ENCODE data around the gene ZNF587B. TPM values are rescaled to one million over a fixed set of nuclear protein-coding genes. Genes with fewer than 3 reads are reported as not detected.
"Not testable (repeated sequence)": the region's sequence is repeated elsewhere in the genome, so short reads cannot be mapped to it uniquely, and the experiment has no call there.

Gene ZNF587B
- total RNA-seq, 1 donor from 2014 or later = 17.9 TPM

- H3K27me3 Mint-ChIP-seq (ENCODE audit: low read depth, unreplicated experiment) = no peaks in the 10 kb centered on the region
- peaks cover 43% of the 10 kb centered on the region for H3K9me3 Mint-ChIP-seq (ENCODE audit: unreplicated experiment)
- Histone ChIP-seq H3K4me1 (ENCODE audit: insufficient read depth, low read length) (no peaks in the 10 kb centered on the region), H3K36me3 (ENCODE audit: insufficient read depth, low read length) (peaks cover 18% of the 10 kb centered on the region), H4K20me1 (ENCODE audit: insufficient read depth, low read length) (no peaks in the 10 kb centered on the region), H2AFZ (ENCODE audit: low read depth, low read length) (no peak overlapping the region), H3K4me2 (ENCODE audit: low read length) (no peak overlapping the region), H3K9ac (ENCODE audit: low read length) (no peak overlapping the region), H3K79me2 (ENCODE audit: insufficient read depth, low read length) (peaks cover 12% of the 10 kb centered on the region), H3K27ac (ENCODE audit: low read depth, low read length) (no peak overlapping the region), H3K9me3 (ENCODE audit: insufficient read depth, low read depth, low read length) (peaks cover 65% of the 10 kb centered on the region), H3K4me3 (ENCODE audit: insufficient read depth, low read depth, low read length) (no peak overlapping the region), H3K27me3 (ENCODE audit: insufficient read depth, low read length) (no peaks in the 10 kb centered on the region)
- TF ChIP-seq CTCF (IDR thresholded peaks at IDR 0.05; ENCODE audit: insufficient read depth, low read depth, low read length) (no peak), EZH2 (IDR thresholded peaks at IDR 0.05; ENCODE audit: insufficient read depth, low read length) (no peak)
- DNase-seq (ENCODE audit: low read depth) = no peak
- H3K4me1 Mint-ChIP-seq (ENCODE audit: low read depth, unreplicated experiment) = peaks cover 3% of the 10 kb centered on the region
- peaks cover 68% of the 10 kb centered on the region for H3K36me3 Mint-ChIP-seq (ENCODE audit: low read depth, unreplicated experiment)
- FAIRE-seq = no peak
- no peak overlapping the region for H3K4me3 Mint-ChIP-seq (ENCODE audit: unreplicated experiment)
- no peak overlapping the region for H3K27ac Mint-ChIP-seq (ENCODE audit: unreplicated experiment)
These were observed 42.4 kb downstream of the ZNF587B start for GRCh38 chr19:57872450-57872849.

GRCh38 chr19:57873883-57874799 is 44.0 kb downstream of the ZNF587B start:
- not testable (repeated sequence) for H3K27me3 Mint-ChIP-seq (ENCODE audit: low read depth, unreplicated experiment); DNase-seq (ENCODE audit: low read depth); H3K27me3 ChIP-seq (ENCODE audit: insufficient read depth, low read length); H3K4me3 Mint-ChIP-seq (ENCODE audit: unreplicated experiment); H2AFZ ChIP-seq (ENCODE audit: low read depth, low read length); H3K27ac ChIP-seq (ENCODE audit: low read depth, low read length); H3K4me2 ChIP-seq (ENCODE audit: low read length); H3K4me1 ChIP-seq (ENCODE audit: insufficient read depth, low read length); H3K4me3 ChIP-seq (ENCODE audit: insufficient read depth, low read depth, low read length); H4K20me1 ChIP-seq (ENCODE audit: insufficient read depth, low read length); H3K9ac ChIP-seq (ENCODE audit: low read length); H3K4me1 Mint-ChIP-seq (ENCODE audit: low read depth, unreplicated experiment)
- peak overlapping the region; percentile 19 for H3K27ac Mint-ChIP-seq (ENCODE audit: unreplicated experiment)
- peak; percentile 43 for FAIRE-seq
- peaks cover 12% of the 10 kb centered on the region for H3K36me3 ChIP-seq (ENCODE audit: insufficient read depth, low read length)
- H3K9me3 ChIP-seq (ENCODE audit: insufficient read depth, low read depth, low read length) = peaks cover 59% of the 10 kb centered on the region
- H3K79me2 ChIP-seq (ENCODE audit: insufficient read depth, low read length) = peaks cover 12% of the 10 kb centered on the region
- peaks cover 45% of the 10 kb centered on the region for H3K9me3 Mint-ChIP-seq (ENCODE audit: unreplicated experiment)
- H3K36me3 Mint-ChIP-seq (ENCODE audit: low read depth, unreplicated experiment) = peaks cover 64% of the 10 kb centered on the region

DNA sequence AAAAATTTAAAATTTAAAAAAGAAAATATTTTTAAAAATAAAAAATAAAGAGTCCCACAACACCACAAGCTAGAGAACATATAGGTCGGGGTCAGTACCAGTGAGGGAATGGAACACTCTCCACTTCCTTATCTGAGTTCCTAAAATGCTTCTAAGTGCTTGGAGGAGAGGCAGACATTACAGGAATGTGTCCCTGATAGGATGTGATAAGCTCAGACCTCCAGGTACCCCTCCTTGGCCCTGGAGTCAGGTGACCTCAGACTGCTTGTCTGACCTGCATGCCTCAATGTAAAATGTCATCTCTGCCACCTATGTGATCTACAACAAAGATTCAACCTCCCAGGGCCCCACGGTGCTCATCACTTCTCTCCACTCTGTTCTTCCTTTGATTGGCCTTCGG is 55.9 kb downstream of the ZNF587B start:
- Histone ChIP-seq H3K4me1 (ENCODE audit: insufficient read depth, low read length) (peaks cover 5% of the 10 kb centered on the region), H3K27me3 (ENCODE audit: insufficient read depth, low read length) (no peaks in the 10 kb centered on the region), H2AFZ (ENCODE audit: low read depth, low read length) (no peak overlapping the region), H4K20me1 (ENCODE audit: insufficient read depth, low read length) (no peaks in the 10 kb centered on the region), H3K27ac (ENCODE audit: low read depth, low read length) (no peak overlapping the region), H3K79me2 (ENCODE audit: insufficient read depth, low read length) (peaks cover 44% of the 10 kb centered on the region), H3K4me2 (ENCODE audit: low read length) (no peak overlapping the region), H3K4me3 (ENCODE audit: insufficient read depth, low read depth, low read length) (no peak overlapping the region), H3K9me3 (ENCODE audit: insufficient read depth, low read depth, low read length) (no peaks in the 10 kb centered on the region), H3K36me3 (ENCODE audit: insufficient read depth, low read length) (no peaks in the 10 kb centered on the region), H3K9ac (ENCODE audit: low read length) (no peak overlapping the region)
- Mint-ChIP-seq H3K4me3 (ENCODE audit: unreplicated experiment) (peak overlapping the region; percentile 97), H3K9me3 (ENCODE audit: unreplicated experiment) (peaks cover 4% of the 10 kb centered on the region), H3K27me3 (ENCODE audit: low read depth, unreplicated experiment) (no peaks in the 10 kb centered on the region), H3K36me3 (ENCODE audit: low read depth, unreplicated experiment) (peaks cover 18% of the 10 kb centered on the region), H3K4me1 (ENCODE audit: low read depth, unreplicated experiment) (peaks cover 31% of the 10 kb centered on the region), H3K27ac (ENCODE audit: unreplicated experiment) (peak overlapping the region; percentile 26)
- no peak for FAIRE-seq
- no peak for DNase-seq (ENCODE audit: low read depth)
- no peak for TF ChIP-seq CTCF (IDR thresholded peaks at IDR 0.05; ENCODE audit: insufficient read depth, low read depth, low read length)
- TF ChIP-seq EZH2 (IDR thresholded peaks at IDR 0.05; ENCODE audit: insufficient read depth, low read length) = no peak

Measured in astrocyte (in vitro differentiated cells and primary cell).